Mucosa of rectum (tissue), 2 donors: ENCODE measurements around the gene APBB1IP.

Experiments
- H3K27ac ChIP-seq, 2 donors: one replicate each; pipeline ENCODE4 v1.7.0; 2013; ENCODE audit warnings: inconsistent platforms in 2 of 2, low read depth in 2 of 2, low read length in 2 of 2
- H3K27me3 ChIP-seq, 2 donors: one replicate each; pipeline ENCODE4 v1.7.0; 2013; ENCODE audit warnings: low read length in 2 of 2; ENCODE audit not compliant: control insufficient read depth in 2 of 2, insufficient read depth in 2 of 2
- H3K36me3 ChIP-seq, 2 donors: one replicate each; pipeline ENCODE4 v1.7.0; 2013; ENCODE audit warnings: low read length in 2 of 2; ENCODE audit not compliant: control insufficient read depth in 2 of 2, insufficient read depth in 2 of 2
- H3K4me1 ChIP-seq, 2 donors: one replicate each; pipeline ENCODE4 v1.7.0; 2013; ENCODE audit warnings: low read length in 2 of 2, mild to moderate bottlenecking in 1 of 2; ENCODE audit not compliant: control insufficient read depth in 2 of 2, insufficient read depth in 2 of 2
- H3K4me3 ChIP-seq, 2 donors: one replicate each; pipeline ENCODE4 v1.7.0; 2013; ENCODE audit warnings: low read length in 2 of 2
- H3K9ac ChIP-seq, 2 donors: one replicate each; pipeline ENCODE4 v1.7.0; 2013; ENCODE audit warnings: low read length in 2 of 2, low read depth in 1 of 2, mild to moderate bottlenecking in 1 of 2
- H3K9me3 ChIP-seq, 2 donors: one replicate each; pipeline ENCODE4 v1.7.0; 2013; ENCODE audit warnings: low read length in 2 of 2; ENCODE audit not compliant: control insufficient read depth in 2 of 2
- donor health status: healthy.
- donor health status: Normal muscosa, but diverticular disease.

The APBB1IP gene

DNA sequence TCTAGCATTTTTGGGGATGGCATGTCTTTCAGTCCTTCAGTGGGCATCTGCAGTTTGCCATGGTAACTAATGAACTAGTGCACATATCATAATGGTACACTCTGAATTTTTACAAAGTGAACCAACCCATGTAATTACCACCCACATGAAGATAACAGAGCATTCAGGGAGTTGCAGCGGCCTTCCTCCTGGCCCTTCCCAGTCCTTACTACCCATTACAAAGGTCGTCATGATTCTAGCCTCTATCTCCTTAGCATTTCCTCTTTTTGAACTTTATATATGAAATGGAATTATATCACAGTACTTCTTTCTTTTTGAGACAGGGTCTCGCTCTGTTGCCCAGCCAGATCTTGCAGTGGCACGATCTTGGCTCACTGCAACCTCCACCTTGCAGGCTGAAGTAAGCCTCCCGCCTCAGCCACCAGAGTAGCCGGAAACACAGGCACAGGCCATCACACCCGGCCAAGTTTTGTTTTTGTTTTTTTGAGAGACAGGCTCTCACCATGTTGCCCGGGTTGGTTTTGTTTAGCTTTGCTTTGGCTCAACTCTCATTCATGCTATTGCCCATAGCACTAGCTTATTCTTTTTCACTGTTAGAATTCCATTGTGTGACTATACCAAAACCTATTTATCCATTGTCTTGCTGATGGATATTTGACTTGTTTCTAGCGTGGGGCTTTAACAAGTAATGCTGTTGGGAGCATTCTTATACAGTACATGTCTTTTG is 79.2 kb downstream of the APBB1IP start:
- H3K9ac ChIP-seq, result no peak overlapping the region
- H3K9me3 ChIP-seq, result no peaks in the 10 kb centered on the region
- H3K4me1 ChIP-seq, result no peaks in the 10 kb centered on the region
- H3K4me3 ChIP-seq, result no peak overlapping the region
- no peaks in the 10 kb centered on the region for H3K27me3 ChIP-seq
- no peak overlapping the region for H3K27ac ChIP-seq
- H3K36me3 ChIP-seq, result no peaks in the 10 kb centered on the region

DNA sequence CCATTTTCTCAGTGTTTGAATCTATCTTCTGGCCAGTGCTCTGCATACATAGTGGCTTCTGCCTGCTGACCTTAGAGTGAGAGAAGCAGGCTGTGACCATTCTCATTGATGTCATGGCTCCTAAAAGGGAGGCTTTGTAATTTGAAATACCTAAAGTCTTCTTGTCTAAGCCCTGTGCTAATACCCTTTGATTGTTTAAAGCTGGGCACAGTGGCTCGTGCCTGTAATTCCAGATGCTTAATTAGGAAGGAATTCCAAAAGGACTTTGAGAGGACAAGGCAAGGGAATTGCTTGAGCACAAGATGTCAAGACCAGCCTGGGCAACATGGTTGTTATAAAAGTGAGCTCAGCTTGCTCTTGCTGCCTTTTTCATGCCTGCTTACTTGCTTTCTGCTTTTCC is 81.7 kb downstream of the APBB1IP start:
- Histone ChIP-seq H3K9ac (no peak overlapping the region), H3K36me3 (no peaks in the 10 kb centered on the region), H3K27me3 (no peaks in the 10 kb centered on the region), H3K9me3 (no peaks in the 10 kb centered on the region), H3K4me3 (no peak overlapping the region), H3K4me1 (no peaks in the 10 kb centered on the region), H3K27ac (no peak overlapping the region)

DNA sequence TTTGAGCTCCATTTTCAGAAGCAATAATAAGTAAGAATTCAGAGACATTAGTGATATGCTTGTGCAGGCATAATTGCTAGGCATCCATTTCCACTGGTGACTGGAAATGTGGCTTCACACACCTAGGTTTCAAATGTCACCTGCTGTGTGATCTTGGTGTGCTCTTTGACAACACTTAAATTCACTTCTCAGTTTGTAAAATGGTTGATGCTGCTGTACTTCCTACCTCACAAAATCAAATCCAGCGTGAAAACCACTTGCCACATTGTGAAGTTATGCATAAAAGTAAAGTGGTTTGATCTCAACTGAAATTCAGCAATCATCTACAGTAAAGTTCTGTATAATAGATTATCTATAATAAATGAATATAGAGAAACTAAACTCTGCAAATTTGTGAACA is 82.4 kb downstream of the APBB1IP start:
- Histone ChIP-seq H3K9me3 (no peaks in the 10 kb centered on the region), H3K9ac (no peak overlapping the region), H3K36me3 (no peaks in the 10 kb centered on the region), H3K4me3 (no peak overlapping the region), H3K4me1 (no peaks in the 10 kb centered on the region), H3K27me3 (no peaks in the 10 kb centered on the region), H3K27ac (no peak overlapping the region)

DNA sequence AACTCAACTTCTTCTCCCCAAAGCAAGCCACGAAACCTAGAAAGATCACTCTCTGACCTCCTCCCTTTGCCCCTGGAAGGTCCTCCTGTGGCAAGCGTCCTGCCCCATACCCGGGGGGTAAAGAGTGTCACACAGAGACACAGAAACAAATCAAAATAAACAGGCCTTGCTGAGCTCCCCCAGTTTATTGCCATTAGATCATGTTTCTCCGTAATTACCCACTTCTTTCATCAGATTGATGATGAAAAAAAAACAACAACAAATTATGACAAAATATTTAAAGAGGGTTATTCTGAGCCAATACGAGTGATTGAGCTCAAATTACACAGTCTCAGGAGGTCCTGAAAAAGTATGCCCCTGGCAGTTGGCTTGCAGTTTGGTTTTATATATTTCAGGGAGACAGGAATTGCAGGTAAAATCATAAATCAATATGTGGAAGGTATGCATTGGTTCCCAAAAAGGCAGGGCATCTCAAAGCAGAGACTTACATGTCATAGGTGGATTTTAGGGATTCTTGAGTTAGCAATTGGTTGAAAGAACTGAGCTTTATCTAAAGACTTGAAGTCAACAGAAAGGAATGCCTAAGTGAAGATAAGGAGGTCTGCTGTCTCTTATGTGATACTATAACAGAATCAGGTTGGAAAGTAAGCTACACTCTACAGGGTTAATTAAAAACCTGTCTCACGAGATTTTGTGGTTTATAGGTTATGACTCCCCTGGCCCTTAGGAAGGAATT is 86.2 kb downstream of the APBB1IP start:
- H3K27ac ChIP-seq, result no peak overlapping the region
- no peak overlapping the region for H3K4me3 ChIP-seq

DNA sequence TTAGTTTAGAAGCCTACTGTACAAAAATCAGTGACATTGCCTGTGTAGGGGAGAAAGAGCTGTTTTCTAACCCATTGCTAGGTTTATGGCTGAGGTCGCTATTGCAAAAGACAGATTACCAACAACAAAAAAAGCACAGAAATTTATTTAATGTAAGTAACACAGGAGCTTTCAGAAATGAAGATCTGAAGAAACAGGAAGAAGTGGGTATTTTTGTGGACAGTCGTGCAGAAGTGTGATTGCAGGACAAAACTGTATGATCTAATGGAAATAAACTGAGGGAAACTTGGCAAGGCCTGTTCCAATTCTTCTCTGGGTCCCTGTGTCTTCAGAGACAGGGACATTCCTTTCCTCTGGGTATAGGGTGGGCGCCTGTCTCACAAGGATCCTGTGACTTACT is 87.4 kb downstream of the APBB1IP start:
- H3K27ac ChIP-seq, result no peak overlapping the region
- peaks cover 0 to 4% of the 10 kb centered on the region in 2 donors for H3K36me3 ChIP-seq
- no peak overlapping the region for H3K4me3 ChIP-seq
- H3K4me1 ChIP-seq, result no peaks in the 10 kb centered on the region
- no peaks in the 10 kb centered on the region for H3K9me3 ChIP-seq
- no peak overlapping the region for H3K9ac ChIP-seq
- no peaks in the 10 kb centered on the region for H3K27me3 ChIP-seq

More for the DNA sequence above, 86.2 kb downstream of the APBB1IP start:
- H3K4me1 ChIP-seq, result no peaks in the 10 kb centered on the region
- H3K9ac ChIP-seq, result no peak overlapping the region
- H3K27me3 ChIP-seq, result no peaks in the 10 kb centered on the region
- H3K9me3 ChIP-seq, result no peaks in the 10 kb centered on the region
- peaks cover 0 to 4% of the 10 kb centered on the region in 2 donors for H3K36me3 ChIP-seq

DNA sequence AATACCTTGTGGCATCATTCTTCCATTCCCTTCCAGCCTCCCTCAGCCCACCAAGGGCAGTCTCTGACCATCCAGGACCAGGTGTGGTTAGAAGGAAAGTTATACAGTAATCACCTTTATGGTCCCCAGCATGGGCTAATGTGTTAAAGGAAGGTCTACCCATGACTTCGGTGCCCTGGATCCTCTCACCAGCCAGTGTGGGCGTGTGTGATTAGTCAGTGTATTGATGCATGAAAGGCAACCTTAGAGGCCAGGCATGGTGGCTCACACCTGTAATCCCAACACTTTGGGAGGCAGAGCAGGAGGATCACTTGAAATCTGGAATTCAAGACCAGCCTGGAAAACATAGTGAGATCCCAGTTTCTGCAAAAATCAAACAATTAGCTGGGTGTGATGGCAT is 88.9 kb downstream of the APBB1IP start:
- H3K4me1 ChIP-seq, result no peaks in the 10 kb centered on the region
- no peaks in the 10 kb centered on the region for H3K27me3 ChIP-seq
- H3K36me3 ChIP-seq, result peaks cover 0 to 4% of the 10 kb centered on the region in 2 donors
- no peak overlapping the region for H3K4me3 ChIP-seq
- H3K27ac ChIP-seq, result no peak overlapping the region
- H3K9me3 ChIP-seq, result no peaks in the 10 kb centered on the region
- no peak overlapping the region for H3K9ac ChIP-seq

DNA sequence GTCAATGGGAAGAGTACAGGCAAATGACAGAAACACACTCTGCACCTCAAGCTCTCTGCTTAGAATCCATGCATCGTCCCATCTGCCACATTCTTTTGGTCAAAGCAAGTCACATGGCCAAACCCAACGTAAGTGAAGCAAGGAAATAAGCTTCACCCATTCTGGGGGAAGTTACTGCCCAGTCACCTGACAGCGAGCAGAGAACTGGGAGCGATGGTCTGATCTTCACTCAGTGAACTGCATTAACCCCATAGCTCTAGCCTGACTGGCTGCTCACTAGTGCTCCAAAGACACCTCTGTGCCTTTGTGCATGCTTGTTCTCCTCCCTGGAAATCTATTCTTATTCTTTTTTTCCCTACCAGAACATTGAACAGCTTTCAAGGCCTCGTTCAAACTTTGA is 89.9 kb downstream of the APBB1IP start:
- no peak overlapping the region for H3K4me3 ChIP-seq
- H3K36me3 ChIP-seq, result peaks cover 0 to 4% of the 10 kb centered on the region in 2 donors
- H3K27ac ChIP-seq, result no peak overlapping the region
- H3K4me1 ChIP-seq, result no peaks in the 10 kb centered on the region
- no peak overlapping the region for H3K9ac ChIP-seq
- no peaks in the 10 kb centered on the region for H3K9me3 ChIP-seq
- H3K27me3 ChIP-seq, result no peaks in the 10 kb centered on the region

DNA sequence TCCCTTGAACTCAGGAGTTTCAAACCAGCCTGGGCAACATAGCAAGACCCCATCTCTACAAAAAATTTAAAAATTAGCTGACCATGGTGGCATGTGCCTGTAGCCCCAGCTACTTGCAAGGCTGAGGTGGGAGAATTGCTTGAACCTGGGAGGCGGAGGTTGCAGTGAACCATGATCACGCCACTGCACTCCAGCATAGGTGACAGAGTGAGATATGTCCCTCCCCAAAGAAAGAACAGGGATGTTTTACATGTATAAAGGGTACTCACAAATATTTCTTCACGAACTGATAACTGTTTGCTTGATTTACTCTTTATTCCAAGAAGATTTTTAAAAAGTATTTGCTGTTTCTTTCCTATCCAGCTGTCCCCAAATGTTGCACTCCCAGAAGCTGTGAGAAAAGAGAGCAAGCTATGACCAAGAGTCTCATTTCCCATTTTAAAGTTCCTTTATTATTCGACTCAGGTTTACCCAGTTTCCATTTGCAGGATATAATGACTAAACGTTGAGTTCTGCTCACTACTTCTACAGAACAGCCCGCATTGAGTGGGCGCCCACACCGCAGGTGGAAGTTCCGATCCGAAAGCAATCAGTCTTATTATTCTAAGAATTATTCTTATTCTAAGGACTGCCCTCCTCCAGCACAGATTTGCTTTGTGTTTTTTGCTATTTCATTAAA is 90.7 kb downstream of the APBB1IP start:
- Histone ChIP-seq H3K9me3 (no peaks in the 10 kb centered on the region), H3K27ac (no peak overlapping the region), H3K4me3 (no peak overlapping the region), H3K4me1 (no peaks in the 10 kb centered on the region), H3K9ac (no peak overlapping the region), H3K27me3 (no peaks in the 10 kb centered on the region), H3K36me3 (peaks cover 0 to 4% of the 10 kb centered on the region in 2 donors)

DNA sequence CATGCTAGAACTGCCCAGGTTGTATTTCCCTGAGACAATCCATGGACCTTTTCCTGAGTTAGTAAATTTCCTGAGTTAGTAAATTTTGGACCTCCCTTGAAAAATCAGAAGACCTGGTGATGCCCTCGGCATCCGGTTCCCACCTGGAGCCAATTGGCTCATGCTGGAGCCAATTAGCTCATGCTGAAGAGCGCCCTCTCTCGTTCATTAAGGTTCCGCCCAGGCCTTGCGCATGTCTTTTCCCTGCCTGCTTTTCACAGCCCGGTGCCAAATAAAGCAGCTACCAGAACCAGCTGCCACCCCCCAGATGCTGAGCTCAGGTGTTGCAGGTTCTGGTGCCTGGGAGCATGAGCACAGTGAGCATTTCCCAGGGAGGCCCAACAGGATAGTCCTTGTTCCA is 96.2 kb downstream of the APBB1IP start:
- Histone ChIP-seq H3K36me3 (no peaks in the 10 kb centered on the region), H3K27me3 (no peaks in the 10 kb centered on the region), H3K4me1 (no peaks in the 10 kb centered on the region)

DNA sequence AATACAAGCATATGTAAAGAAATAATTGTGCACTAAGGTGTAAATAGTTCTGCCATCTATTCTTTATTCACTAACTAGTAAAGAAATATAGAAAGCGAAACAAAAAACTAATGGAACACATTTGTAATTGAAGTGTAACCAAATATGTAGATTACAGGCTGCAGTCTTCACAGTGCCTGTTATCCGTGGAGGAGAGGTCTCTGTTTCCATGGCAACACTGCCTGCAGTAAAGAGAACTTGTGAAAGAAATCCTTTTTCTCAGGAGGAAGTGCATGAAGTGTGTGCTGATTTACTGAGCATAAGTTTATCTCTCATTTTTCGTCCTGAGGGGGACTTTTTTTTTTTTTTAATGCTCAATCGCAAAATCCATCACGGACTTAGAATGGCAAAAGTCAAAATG is 102.5 kb downstream of the APBB1IP start:
- Histone ChIP-seq H3K27me3 (no peaks in the 10 kb centered on the region), H3K4me1 (no peaks in the 10 kb centered on the region), H3K9ac (no peak overlapping the region), H3K4me3 (no peak overlapping the region), H3K36me3 (peaks cover 0 to 3% of the 10 kb centered on the region in 2 donors), H3K9me3 (no peaks in the 10 kb centered on the region), H3K27ac (no peak overlapping the region)

More for the DNA sequence above, 96.2 kb downstream of the APBB1IP start:
- Histone ChIP-seq H3K27ac (no peak overlapping the region), H3K9ac (no peak overlapping the region), H3K9me3 (no peaks in the 10 kb centered on the region), H3K4me3 (no peak overlapping the region)
